ENCODE measurements around the gene CCDC107.

The CCDC107 gene

DNA sequence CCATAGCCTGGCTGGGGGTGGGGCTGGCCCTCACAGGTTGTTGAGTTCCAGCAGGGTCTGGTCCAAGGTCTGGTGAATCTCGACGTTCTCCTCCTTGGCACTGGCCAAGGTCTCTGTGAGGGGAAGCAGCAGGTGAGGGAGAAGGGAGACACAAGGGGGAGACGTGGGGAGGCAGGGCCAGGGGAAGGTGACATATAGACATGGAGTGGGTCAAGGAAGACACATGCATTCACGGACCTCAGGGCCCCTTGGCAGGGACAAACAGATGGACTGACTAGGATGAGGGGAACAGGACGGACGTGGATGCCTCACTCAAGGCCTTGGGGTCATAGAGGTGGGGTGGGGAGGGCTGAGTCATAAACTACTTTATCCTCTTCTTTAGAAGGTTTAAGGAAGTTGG, 24.0 kb downstream of the CCDC107 start:
- in situ Hi-C loops (cut with MboI; ENCODE audit: low sequenced_read_pairs): no loop called here

DNA sequence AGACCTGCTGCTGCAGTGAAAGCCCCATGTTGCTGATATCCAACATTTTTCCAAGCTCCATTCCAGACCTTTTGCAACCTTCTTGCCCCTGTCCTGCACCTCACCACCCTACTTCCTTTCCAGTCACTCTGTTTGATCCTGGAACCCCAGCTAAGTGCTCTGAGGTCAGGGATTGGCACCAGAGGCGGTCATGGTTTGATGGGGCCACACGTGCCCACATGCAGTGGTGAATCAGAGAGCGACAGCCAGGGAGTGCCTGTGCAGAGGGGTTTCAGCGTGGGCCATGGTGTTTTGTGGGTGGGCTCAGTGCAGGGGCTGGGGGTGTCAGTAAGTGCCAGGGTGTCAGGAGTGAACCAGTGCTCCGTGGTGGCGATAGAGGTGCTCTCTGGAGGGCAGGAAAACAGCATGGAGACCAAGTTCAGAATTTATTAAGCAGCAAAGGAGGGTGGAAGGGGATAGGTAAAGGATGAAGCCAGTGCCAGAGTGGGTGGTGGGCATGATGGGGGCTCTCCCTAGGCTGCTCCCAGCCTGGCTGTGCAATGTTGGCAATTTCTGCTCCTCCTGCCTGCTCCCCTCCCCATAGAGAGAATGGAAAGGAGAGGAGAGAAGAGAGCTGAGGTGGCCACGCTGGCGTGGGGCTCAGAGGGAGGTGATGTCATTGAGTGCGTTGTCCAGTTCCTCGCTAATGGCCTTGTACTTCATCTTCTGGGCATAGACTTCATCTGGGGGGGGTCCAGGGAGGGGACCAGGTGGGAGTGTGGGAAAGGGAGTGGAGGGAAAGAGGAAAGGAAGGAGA, 24.6 kb downstream of the CCDC107 start:
- in situ Hi-C loops (cut with MboI; ENCODE audit: low sequenced_read_pairs): no loop called here

- in situ Hi-C loops (cut with MboI; ENCODE audit: low sequenced_read_pairs): no loop called here
Measured at GRCh38 chr9:35683323-35683722, 25.2 kb downstream of the CCDC107 start.

DNA sequence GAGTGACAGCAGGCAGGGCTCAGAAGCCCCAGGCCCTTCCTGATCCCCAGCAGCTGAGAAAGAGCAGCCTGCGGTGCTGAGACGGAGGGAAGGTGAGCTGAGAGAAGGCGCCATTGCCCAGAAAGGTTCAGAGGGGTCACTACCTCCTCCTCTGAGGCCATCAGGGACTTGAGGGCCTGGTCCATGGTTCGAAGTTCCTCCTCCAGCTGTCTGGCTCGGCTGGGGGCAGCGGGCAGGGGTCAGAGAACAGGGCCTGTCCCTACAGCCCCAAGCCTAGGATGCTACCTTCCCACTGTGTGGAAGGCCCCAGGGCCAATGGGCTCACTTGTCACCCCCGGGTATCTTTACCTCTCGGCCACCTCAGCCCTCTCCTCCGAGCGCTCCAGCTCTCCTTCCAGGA, 26.8 kb downstream of the CCDC107 start:
- in situ Hi-C loops (cut with MboI; ENCODE audit: low sequenced_read_pairs): no loop called here

- in situ Hi-C loops (cut with MboI; ENCODE audit: low sequenced_read_pairs): no loop called here
Measured at GRCh38 chr9:35685506-35685905, 27.4 kb downstream of the CCDC107 start.

DNA sequence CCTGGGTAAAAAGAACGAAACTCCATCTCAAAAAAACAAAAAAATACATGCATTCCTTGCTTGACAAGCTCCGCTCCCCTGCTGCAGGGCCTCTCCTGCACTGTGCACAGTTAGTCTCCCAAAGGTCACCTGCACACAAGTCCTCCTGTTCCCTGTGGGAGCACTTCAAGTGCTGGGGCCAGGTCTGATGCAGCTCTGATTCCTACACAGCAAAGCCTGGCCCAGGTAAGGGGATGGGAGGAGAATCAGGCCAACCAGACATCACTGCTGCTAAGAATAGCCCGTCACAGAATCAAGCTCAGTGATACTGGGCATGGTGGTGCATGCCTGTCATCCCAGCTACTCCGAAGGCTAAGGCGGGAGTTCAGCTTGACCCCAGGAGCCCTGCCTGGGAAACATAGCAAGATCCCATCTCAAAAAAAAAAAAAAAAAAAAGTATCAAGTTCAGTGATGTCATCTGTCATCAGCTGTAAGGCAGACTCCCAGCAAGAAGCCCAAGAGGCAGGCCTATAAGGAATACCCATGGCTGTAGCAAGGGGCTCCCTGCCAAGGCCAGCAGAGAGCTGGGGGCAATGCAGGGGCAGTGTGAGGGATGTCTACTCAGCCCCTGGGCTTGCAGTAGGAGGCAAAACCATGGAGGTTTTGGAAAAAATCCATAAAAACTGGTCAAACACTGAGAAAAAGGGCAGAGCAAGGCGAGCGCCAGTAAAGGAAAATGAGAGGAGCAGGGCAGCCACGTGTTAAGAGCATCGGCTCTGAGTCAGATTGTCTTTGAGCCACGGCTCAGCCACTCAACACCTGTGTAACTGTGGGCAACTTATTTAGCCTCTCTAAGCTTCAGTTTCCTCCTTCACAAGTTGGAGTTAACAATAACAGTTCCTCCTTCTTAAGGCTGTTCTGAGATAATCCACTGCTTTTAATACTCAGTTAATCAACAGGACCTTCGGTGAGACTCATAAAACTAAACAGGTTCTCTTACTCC, 28.4 kb downstream of the CCDC107 start:
- in situ Hi-C loops (cut with MboI; ENCODE audit: low sequenced_read_pairs): no loop called here

GRCh38 chr9:35687306-35687705, 29.2 kb downstream of the CCDC107 start:
- in situ Hi-C loops (cut with MboI; ENCODE audit: low sequenced_read_pairs): no loop called here

GRCh38 chr9:35687972-35688557, 30.0 kb downstream of the CCDC107 start:
- in situ Hi-C loops (cut with MboI; ENCODE audit: low sequenced_read_pairs): no loop called here

DNA sequence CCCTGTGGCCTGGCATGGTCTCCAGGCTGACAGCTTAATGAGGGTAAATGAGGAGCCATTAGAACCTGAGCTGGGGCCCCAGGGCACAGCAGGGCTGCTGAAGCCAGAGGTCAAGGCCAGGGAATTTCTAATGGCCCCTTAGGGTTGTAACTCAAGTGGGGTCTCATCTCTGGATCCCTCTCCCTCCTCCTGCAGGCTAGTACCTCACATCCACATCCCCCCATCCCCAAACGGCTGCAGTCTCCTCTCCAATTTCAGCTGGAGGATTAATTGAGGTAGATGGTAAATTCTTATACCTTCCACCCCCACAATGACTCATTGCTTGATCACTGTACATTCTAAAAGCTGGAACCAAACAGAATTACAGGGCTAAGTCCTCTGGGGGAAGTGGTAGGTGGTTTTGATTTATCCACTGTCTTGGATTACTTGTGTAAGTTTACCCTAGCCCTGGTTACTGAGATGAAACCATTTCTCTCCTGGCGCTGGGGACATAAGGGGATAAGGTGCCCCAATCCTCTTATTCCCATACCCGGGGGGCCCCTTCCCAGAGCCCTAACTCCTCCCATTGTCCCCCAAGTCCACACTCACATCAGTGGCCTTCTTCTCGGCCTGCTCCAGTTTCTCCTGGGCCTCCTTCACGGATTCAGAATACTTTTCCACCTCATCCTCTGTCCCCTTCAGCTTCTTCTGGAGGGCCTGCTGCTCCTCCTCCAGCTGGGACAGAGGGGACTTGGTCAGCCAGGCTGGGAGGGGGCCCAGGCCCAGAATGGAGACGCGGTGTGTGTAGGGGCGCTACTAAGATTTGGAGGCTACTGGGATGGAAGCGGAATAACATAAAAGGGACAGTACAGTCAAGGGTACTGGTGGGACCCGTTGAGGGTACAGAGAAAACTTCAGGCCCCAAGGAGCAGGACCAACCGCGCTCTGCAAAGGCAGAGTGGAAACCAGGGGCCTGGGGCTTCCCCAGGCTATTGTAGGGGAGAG, 30.8 kb downstream of the CCDC107 start:
- in situ Hi-C loops (cut with MboI; ENCODE audit: low sequenced_read_pairs): no loop called here

DNA sequence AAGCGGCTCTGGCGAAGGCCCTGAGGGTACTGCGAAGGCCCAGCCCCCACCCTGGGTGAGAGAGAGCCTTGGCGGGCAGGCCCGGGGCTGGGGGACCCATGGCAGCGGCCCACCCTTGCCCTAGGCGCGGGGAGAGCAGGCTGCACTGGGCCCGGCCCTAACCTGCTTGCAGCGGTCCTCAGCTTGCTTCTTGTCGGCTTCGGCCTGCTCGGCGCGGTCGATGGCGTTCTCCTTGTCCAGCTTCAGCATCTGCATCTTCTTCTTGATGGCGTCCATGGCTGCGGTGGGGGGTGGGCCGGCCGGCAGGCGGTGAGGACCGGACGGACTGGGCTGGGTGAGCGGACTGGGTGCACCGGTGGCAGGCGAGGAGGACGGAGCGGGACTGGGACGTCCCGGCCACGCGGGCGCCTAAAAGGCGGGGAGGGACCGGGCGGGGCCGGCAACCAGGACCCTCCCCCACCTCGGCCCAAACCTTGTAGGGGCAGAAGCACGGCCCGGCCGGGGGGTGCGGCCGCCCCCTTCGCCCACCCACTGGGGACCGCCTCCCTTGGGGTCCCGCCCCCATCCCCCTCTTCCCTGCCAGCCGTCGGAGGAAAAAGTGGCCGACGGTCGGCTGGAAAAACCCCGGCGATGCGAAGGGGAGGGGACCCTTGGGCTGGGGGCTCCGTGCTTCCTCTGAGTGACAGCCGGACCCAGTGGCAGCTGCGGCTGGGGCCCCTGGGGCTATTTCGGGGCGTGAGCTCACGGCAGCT, 31.6 kb downstream of the CCDC107 start, which contains the start of gene TPM2:
Gene TPM2, minus strand, starts transcription at position 384 of the 752 bp plus-strand sequence. Its CDS starts 108 bp downstream, at position 276.
- in situ Hi-C loops (cut with MboI; ENCODE audit: low sequenced_read_pairs): no loop called here

DNA sequence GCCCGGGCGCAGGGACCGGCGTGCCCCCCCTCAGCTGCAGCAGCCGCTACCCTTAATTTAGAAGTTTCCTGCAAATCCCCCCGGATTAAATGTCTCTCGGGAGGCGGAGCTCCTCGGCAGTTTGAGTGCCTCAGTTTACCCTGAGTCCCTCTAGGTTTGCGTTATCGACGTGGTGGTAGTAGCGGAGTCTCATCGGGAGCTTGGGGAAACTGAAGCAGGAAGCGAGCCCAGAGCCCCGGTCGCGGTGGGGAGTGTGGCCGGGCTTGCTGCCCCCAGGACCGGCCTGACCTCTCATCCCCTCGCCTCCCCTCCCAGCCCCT, 32.2 kb downstream of the CCDC107 start:
- in situ Hi-C loops (cut with MboI; ENCODE audit: low sequenced_read_pairs): no loop called here

DNA sequence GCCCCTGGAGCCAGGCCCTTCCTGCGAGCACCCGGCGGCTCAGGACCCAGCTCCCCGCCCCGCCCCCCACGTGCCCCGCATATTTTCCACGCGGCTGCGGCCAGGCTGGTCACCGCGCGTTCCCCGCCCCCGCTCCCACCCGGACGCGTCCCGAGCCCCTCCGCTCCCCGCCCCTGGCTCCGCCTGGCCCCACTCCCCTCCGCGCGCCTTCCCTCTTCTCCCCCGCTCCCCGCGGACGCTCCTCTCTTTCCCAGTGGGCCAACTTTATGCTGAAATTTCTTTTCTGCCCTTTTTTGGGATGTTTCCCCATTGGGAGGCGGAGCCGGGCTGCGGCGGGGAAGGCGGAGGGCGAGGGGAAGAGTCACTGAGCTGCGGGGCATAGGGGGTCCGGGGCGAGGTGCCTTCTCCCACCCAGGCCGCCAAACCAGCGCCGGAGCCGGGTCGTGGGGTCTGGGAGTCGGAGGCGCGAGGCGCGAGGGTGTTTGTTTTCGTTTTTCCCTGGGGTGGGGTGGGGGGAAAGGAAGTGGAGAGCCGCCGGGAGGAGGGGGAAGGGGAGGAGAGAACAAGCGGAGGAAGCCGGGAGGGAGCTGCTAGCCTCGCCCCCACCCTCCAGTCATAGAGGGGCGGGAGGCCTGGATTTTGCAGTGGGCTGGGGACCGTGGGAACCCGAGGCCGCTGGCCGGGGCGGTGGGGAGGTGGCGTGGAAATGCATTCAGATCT, 32.7 kb downstream of the CCDC107 start:
- in situ Hi-C loops (cut with MboI; ENCODE audit: low sequenced_read_pairs): no loop called here

DNA sequence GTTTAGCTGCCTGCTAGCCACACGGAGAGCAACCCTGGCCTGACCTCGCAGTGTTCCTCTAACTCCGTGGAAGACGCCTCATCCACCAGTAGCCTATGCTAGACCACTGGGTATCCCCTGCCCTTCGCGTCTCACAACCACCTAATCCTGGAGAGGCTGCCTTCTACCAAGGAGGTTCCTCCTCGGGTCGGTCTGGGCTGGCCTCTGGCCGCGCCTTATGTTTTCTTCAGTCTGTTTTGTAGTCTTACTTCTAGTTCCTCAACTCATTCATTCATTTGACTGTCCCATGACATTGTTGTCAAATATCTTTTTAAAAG, 33.2 kb downstream of the CCDC107 start:
- in situ Hi-C loops (cut with MboI; ENCODE audit: low sequenced_read_pairs): no loop called here

DNA sequence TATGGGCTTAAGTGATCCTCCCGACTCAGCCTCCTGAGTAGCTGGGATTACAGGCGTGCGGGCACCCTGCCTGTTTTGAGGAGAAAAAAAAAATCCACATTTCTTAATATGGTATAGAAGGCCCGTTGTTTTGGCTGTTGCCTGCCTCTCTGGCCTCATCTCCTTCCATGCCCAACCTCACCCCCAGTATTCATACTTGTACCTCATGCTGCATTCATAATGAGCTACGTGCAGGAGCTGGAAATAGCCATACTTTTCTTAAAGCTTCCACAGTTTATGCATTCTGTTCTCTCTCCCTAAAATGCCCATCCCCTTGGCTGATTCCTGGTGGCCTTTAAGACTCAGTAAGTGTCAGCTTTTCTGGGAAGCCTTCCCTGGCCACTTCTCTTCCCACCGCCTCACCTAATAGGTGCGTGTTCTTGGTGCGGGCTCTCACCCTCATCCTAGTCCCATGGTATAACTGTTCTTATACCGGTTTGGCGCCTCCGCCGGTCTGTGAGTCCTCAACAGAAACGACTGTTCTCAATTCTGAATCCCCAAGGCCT, 33.7 kb downstream of the CCDC107 start:
- in situ Hi-C loops (cut with MboI; ENCODE audit: low sequenced_read_pairs): no loop called here

- in situ Hi-C loops (cut with MboI; ENCODE audit: low sequenced_read_pairs): no loop called here
Measured at GRCh38 chr9:35695943-35696401, 37.9 kb downstream of the CCDC107 start.

GRCh38 chr9:35696520-35697215, 38.6 kb downstream of the CCDC107 start:
- in situ Hi-C loops (cut with MboI; ENCODE audit: low sequenced_read_pairs): no loop called here

DNA sequence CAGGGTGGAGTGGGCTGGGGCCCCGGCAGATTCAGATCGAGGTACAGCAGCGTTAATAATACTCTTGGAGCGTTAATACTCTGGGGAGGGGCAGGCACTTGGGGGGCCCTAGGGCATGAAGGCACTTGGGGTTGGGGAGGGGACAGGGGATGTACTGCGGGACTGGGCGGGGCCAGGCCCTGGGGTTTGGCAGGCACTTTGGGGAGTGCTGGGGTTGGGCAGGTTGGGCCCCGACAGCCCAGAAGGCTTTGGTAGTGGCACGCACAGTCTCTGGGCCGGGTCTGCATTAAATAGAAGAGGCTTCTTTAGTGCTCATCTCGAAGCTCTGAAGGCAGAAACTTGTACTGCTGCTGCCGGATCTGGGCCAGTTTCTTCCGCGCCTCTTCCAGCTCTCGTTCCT, 39.4 kb downstream of the CCDC107 start:
- in situ Hi-C loops (cut with MboI; ENCODE audit: low sequenced_read_pairs): no loop called here

DNA sequence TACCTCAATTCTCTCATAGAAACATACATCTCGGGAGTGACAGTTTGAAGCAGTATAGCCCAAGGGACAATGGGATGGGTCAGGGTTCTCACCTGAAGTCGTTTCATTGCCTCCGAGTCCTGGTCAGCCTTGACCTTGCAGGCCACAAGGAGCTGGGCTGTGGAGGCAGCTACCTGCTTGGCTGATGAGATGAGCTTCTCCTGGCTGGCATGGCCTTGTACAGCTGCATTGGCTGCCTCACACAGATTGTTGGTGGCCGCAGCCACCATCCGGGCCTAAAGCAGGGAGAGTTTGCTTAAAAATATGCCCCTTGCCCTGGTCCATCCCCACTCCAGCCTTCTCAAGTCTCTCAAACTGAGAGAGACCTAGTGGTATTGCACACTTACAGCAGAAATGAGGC, 40.1 kb downstream of the CCDC107 start:
- in situ Hi-C loops (cut with MboI; ENCODE audit: low sequenced_read_pairs): no loop called here

Data from HL-60/S4 treated with phorbol 12-myristate 13-acetate at 8.2 ng/mL for 4 days and 3 days (cell line).